Measurements from ENCODE around the gene DPP6.

DNA sequence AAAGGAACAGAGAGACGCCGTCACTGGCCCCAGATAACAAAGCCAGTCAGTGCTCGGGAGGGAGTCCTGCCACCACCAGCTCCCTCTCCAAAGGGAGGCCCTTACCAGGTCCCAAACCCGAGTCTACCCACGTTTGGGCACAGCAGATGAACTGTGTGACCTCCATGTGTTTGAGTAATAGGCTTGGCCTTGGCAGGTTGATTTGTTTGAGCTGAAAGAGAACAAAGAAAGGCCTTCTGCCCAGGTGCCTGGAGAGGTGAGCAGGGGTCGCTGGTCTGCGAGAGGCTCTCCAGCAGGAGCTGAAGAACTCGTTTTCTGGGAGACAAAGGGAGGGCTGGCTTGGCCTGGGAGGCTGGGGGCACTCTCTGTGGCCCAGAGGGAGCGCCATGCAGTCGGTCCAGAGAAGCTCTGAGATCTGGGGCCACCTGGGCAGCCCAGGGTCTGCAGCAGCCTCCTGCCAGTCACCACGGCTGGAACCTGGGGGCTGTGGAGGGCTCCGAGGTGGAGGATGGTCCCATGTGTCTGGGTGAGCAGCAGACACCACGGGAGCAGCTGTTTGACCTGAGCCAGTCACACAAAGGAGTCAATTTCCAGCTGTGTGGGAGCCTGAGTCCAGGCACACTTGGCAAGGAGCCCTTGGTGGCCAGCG lies 851.0 kb downstream of the DPP6 start:
- TF ChIP-seq EZH2 (IDR thresholded peaks at IDR 0.05) (no peak), POLR2AphosphoS5 (IDR thresholded peaks at IDR 0.05; ENCODE audit: borderline replicate concordance, low read depth, low read length) (no peak), FOXP2 (optimal IDR thresholded peaks at IDR 0.05; ENCODE audit: control extremely low read depth, extremely low read length, insufficient read depth) (no peak)
